RWPE2 (cell line): ENCODE measurements around the gene LRRC74B.
"Not testable (repeated sequence)": the region's sequence is repeated elsewhere in the genome, so short reads cannot be mapped to it uniquely, and the experiment has no call there.

ENCODE experiments used
- ATAC-seq: fragments of 200-7000 bp; cut with Tn5 transposase; 3 replicates; pipeline ENCODE4 v1.9.1; 2021; ENCODE audit warnings: low read depth
- DNase-seq: peaks from one replicate; pipeline ENCODE4 v3.0.0-alpha.2; 2020; ENCODE audit warnings: low spot score
- H3K27ac ChIP-seq: fragments of 450-650 bp; 2 replicates; pipeline ENCODE4 v1.5.1; 2017; ENCODE audit warnings: mild to moderate bottlenecking; ENCODE audit not compliant: poor library complexity, severe bottlenecking
- H3K27me3 ChIP-seq: fragments of 250-450 bp; sonication (Bioruptor Pico); 2 replicates; pipeline ENCODE4 v1.5.1; 2021; ENCODE audit warnings: mild to moderate bottlenecking, moderate library complexity; ENCODE audit not compliant: insufficient read depth, poor library complexity, severe bottlenecking
- H3K36me3 ChIP-seq: fragments of 250-450 bp; sonication (Bioruptor Pico); 2 replicates; pipeline ENCODE4 v1.5.1; 2020; ENCODE audit warnings: low read depth, mild to moderate bottlenecking, moderate library complexity
- H3K4me1 ChIP-seq: fragments of 250-450 bp; sonication (Bioruptor Pico); 2 replicates; pipeline ENCODE4 v1.5.1; 2021; ENCODE audit warnings: mild to moderate bottlenecking, moderate library complexity; ENCODE audit not compliant: insufficient read depth, poor library complexity, severe bottlenecking
- H3K4me3 ChIP-seq: fragments of 250-450 bp; sonication (Bioruptor Pico); 2 replicates; pipeline ENCODE4 v1.5.1; 2021; ENCODE audit warnings: mild to moderate bottlenecking, moderate library complexity; ENCODE audit not compliant: severe bottlenecking
- H3K9me3 ChIP-seq: fragments of 250-450 bp; sonication (Bioruptor Pico); 2 replicates; pipeline ENCODE4 v1.5.1; 2021; ENCODE audit warnings: mild to moderate bottlenecking, moderate library complexity; ENCODE audit not compliant: severe bottlenecking
- TF ChIP-seq, protein P1 (sequence below): fragments of 450-650 bp; IDR thresholded peaks from one replicate; pipeline ENCODE4 v1.5.1; 2017; ENCODE audit warnings: mild to moderate bottlenecking, moderate library complexity; ENCODE audit not compliant: poor library complexity, severe bottlenecking

Gene LRRC74B

DNA sequence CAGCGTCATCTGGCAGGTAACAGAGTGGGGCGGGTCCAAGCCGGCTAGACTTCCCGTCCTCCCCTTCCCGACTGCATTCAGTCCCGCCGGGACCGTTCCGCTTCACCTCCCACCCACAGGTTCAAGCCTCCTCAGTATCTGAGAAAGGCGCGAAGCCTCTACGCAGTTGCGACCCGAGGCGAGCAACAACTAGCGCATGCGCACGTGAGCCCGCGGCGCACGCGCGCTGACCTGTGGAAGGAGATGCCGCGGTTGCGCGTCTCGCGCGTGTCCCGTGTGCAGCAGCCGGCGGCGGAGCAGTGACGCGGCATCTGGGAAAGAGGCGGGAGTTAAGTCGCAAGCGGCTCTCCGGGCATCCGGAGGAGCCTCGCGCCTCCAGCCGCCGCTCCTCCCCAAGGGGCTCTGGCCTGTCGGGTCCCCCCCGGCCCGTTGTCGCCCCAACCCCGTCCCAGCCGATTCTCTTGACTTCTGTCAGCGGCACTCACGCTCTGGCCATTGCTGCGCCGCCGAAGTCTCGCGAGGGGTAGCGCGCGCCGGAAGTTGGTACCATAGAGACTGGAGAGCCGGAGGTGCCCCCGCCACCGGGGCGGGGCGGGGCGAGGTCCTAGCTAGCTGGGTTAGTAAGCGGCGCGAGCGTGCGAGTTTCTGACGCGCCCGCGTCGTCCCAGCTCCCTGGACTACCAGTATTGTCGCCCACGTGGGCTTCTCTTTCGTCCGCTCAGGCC lies 44.0 kb upstream of the LRRC74B start, which contains the start of gene THAP7:
THAP7 (minus strand) TSS at position 518 of the 725 bp plus-strand sequence; CDS start at position 311, 207 bp downstream.
- Histone ChIP-seq H3K4me3 (peak within 1 kb of the TSS; percentile 87), H3K27me3 (no peaks in the 10 kb centered on the region), H3K36me3 (peaks cover 23% of the 10 kb centered on the region), H3K27ac (peak within 1 kb of the TSS; percentile 88), H3K9me3 (peaks cover 2% of the 10 kb centered on the region), H3K4me1 (no peaks in the 10 kb centered on the region)
- ATAC-seq (peak; percentile 83), DNase-seq (peak; percentile 95)
- TF ChIP-seq, protein P1, sequence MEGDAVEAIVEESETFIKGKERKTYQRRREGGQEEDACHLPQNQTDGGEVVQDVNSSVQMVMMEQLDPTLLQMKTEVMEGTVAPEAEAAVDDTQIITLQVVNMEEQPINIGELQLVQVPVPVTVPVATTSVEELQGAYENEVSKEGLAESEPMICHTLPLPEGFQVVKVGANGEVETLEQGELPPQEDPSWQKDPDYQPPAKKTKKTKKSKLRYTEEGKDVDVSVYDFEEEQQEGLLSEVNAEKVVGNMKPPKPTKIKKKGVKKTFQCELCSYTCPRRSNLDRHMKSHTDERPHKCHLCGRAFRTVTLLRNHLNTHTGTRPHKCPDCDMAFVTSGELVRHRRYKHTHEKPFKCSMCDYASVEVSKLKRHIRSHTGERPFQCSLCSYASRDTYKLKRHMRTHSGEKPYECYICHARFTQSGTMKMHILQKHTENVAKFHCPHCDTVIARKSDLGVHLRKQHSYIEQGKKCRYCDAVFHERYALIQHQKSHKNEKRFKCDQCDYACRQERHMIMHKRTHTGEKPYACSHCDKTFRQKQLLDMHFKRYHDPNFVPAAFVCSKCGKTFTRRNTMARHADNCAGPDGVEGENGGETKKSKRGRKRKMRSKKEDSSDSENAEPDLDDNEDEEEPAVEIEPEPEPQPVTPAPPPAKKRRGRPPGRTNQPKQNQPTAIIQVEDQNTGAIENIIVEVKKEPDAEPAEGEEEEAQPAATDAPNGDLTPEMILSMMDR = no peak

DNA sequence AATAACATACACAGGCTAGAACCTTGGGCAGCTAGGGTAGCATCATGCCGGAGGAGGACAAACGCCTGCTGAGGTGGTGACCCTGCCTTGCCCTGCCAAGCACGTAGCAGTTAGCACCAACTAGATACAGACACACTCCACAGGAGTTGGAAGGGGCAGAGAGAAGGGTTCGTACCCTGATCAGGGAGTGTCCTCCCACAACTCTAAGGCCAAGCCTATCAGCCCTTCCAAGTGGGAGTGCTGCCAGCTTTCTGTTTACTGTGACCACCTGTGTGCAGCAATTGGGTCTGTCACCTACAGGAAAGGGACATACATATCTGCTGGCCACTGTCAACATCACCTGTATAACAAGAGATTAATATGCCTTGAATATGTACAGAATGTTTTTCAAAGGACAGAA lies 42.0 kb upstream of the LRRC74B start:
- ATAC-seq = no peak
- Histone ChIP-seq H3K4me1 (no peaks in the 10 kb centered on the region), H3K36me3 (peaks cover 23% of the 10 kb centered on the region), H3K9me3 (peaks cover 2% of the 10 kb centered on the region), H3K27me3 (no peaks in the 10 kb centered on the region), H3K4me3 (no peak overlapping the region), H3K27ac (no peak overlapping the region)
- no peak for DNase-seq
- TF ChIP-seq, protein P1 = no peak

DNA sequence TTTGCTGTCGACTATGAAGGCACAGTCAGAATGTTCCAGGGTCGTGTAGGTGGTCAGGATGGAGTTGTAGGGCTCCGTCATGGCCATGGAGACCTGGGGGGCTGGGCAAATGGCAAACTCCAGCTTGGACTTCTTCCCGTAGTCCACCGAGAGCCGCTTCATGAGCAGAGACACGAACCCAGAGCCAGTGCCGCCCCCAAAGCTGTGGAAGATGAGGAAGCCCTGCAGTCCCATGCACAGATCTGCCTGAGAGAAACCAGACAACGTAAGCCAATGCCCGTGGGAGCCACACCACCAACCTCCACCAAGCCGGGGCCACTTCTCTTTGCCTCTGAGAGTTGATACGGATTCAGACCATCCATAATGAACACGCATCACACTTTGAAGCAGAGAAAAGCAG lies 36.5 kb upstream of the LRRC74B start:
- H3K27me3 ChIP-seq, H3K27ac ChIP-seq, DNase-seq, H3K36me3 ChIP-seq, ATAC-seq, H3K4me1 ChIP-seq, H3K9me3 ChIP-seq, H3K4me3 ChIP-seq: not testable (repeated sequence)

DNA sequence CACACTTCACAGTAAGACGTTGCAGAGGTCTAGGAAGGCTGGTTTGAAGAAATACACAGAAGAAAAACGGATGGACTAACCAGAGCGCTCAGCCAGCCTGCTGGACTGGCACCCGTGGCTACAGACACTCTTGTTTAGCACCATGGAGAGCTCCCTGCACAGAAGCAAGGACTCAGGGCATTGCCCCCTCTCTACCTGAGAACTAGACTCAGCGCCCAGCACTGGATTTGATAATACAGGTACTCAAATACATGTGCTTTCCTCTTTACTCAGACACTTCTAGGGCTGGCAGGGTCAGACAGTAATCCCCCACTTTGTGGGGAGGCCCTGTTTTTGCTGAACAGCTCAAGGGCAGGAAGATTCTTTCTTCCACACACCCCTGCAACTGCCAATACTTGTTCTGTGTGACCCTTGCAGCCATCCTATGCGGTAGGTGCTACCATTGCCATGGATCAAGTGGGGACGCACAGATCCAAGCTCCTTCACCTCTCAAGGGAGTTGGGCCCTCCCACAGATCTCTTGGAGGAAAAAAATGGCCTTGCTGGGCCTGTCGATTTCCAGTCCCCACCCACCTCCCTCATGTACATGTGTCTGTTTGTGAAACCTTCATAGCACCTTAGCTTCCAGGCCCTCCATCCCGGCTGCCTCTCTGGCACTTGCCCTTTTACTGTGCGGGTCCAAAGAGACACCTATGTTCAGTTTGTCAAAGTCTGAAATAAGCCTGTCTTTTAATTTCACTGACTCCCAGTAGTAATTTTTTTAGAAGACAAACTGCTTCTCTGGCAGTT lies 35.9 kb upstream of the LRRC74B start:
- ATAC-seq = peak; percentile 43; the same call in 2 of the 3 replicates
- no peak overlapping the region for H3K27ac ChIP-seq

DNA sequence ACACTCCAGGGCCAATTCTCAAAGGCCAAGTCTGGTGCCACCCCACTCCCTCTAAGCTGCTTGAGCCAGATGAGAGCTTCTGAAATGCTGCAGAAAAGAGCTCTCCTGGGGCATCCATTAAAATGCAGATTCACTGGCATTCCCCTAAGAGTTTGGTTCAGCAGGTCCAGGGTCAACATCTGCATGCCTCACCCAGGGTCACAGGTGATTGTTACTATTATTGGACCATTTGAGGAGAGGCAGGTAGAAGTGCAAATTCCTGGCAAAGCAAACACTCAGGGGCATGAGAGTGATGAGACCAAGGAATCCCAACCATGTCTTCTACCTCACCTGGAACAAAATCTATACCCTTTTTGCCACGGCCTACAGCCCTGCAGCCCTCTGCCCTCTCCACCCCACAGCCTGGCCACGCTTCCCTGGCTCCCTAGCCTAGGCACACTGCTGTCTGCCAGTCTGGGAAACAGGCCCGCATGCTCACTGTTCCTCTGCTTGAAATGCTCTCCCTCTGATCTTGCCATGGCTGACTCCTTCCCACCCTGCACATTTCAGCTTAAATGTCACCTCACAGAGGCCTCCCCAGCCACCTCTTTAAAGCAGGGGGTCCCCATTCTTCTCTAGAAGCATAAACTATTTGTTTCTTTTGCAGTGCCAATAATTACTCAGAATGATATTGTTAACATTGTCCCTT lies 35.2 kb upstream of the LRRC74B start:
- Histone ChIP-seq H3K4me3 (no peak overlapping the region), H3K36me3 (no peaks in the 10 kb centered on the region), H3K9me3 (no peaks in the 10 kb centered on the region), H3K27ac (no peak overlapping the region), H3K27me3 (no peaks in the 10 kb centered on the region), H3K4me1 (peaks cover 6% of the 10 kb centered on the region)
- no peak for DNase-seq
- TF ChIP-seq, protein P1 = no peak
- ATAC-seq = no peak

More for the DNA sequence above, 35.9 kb upstream of the LRRC74B start:
- no peaks in the 10 kb centered on the region for H3K27me3 ChIP-seq
- H3K4me3 ChIP-seq = no peak overlapping the region
- no peaks in the 10 kb centered on the region for H3K36me3 ChIP-seq
- peaks cover 3% of the 10 kb centered on the region for H3K4me1 ChIP-seq
- no peaks in the 10 kb centered on the region for H3K9me3 ChIP-seq
- TF ChIP-seq, protein P1 = no peak
- DNase-seq = no peak
